Measurements from ENCODE around the gene C14orf119. TPM values are rescaled to one million over a fixed set of nuclear protein-coding genes. Genes with fewer than 3 reads are reported as not detected.

C14orf119 gene
- total RNA-seq, 1 experiment from 2014 or later: 39.6 TPM

DNA sequence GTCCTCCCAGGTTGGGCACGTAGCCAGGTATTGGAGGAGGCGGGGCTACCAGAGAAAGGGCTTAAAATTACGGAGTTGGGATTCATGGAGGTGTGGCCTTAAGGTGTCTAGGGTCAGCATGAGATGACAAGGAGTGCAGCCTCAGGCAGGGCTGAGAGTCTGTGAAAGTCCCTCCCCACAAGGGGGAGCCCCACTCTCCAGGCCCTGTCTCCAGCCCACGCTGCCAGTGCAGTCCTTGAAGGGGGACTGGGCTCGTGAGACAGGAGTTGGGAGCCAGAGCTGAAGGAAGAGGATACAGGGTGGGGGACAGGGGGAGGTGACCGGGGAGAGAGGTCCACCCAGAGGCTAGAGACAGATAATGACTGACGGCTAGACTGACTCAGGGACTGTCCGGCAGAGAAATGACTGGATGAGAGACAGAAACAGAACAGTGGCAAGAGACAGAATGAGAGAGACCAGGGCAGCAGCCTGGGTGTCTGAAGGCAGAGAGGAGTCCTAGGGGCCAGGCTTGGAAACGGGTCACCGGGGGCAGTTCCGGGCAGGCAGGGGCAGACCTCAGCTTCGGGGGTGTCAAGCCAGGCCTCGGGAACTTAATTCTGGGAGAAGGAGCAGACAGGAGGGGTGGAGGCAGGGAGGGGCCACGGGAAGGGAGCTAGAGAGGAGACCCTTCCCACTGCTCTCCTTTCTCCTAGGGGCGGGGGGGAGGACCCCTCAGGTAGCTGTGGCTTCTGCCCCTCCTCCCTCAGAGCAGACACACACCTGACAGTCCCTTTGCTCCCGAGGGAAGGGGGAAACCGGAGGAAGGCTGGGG is 39.0 kb upstream of the C14orf119 start:
- Mint-ChIP-seq H3K9me3 (ENCODE audit: unreplicated experiment) (no peaks in the 10 kb centered on the region), H3K36me3 (ENCODE audit: insufficient read depth, unreplicated experiment) (peaks cover 44% of the 10 kb centered on the region), H3K4me3 (ENCODE audit: unreplicated experiment) (peak overlapping the region; percentile 83), H3K27ac (ENCODE audit: low read depth, unreplicated experiment) (peak overlapping the region; percentile 63), H3K4me1 (ENCODE audit: insufficient read depth, unreplicated experiment) (peaks cover 29% of the 10 kb centered on the region), H3K27me3 (ENCODE audit: insufficient read depth, unreplicated experiment) (no peaks in the 10 kb centered on the region)
- POLR2A ChIA-PET: interaction anchor here (0.9 to 3.5 kb wide), 5 partner anchors 12 to 77 kb away, joined by 3 to 15 read pairs (median 5); no protein-coding TSS in a partner anchor
- no TSS peak for BruUV-seq (replicated peaks)
- CTCF ChIA-PET: interaction anchor here (0.6 to 16.3 kb wide), 20 partner anchors 9 to 616 kb away, joined by 3 to 620 read pairs (median 6); partner anchors contain the start of gene AJUBA
- TF ChIP-seq, protein P1, sequence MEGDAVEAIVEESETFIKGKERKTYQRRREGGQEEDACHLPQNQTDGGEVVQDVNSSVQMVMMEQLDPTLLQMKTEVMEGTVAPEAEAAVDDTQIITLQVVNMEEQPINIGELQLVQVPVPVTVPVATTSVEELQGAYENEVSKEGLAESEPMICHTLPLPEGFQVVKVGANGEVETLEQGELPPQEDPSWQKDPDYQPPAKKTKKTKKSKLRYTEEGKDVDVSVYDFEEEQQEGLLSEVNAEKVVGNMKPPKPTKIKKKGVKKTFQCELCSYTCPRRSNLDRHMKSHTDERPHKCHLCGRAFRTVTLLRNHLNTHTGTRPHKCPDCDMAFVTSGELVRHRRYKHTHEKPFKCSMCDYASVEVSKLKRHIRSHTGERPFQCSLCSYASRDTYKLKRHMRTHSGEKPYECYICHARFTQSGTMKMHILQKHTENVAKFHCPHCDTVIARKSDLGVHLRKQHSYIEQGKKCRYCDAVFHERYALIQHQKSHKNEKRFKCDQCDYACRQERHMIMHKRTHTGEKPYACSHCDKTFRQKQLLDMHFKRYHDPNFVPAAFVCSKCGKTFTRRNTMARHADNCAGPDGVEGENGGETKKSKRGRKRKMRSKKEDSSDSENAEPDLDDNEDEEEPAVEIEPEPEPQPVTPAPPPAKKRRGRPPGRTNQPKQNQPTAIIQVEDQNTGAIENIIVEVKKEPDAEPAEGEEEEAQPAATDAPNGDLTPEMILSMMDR (IDR thresholded peaks at IDR 0.05; ENCODE audit: unreplicated experiment): peak; percentile 60
- peak; percentile 74 for DNase-seq (ENCODE audit: unreplicated experiment)
- intact Hi-C loops (cut with micrococcal nuclease): loop anchor here (1.0 to 5.0 kb wide), 2 partner anchors 53 to 234 kb away; no protein-coding TSS in a partner anchor

DNA sequence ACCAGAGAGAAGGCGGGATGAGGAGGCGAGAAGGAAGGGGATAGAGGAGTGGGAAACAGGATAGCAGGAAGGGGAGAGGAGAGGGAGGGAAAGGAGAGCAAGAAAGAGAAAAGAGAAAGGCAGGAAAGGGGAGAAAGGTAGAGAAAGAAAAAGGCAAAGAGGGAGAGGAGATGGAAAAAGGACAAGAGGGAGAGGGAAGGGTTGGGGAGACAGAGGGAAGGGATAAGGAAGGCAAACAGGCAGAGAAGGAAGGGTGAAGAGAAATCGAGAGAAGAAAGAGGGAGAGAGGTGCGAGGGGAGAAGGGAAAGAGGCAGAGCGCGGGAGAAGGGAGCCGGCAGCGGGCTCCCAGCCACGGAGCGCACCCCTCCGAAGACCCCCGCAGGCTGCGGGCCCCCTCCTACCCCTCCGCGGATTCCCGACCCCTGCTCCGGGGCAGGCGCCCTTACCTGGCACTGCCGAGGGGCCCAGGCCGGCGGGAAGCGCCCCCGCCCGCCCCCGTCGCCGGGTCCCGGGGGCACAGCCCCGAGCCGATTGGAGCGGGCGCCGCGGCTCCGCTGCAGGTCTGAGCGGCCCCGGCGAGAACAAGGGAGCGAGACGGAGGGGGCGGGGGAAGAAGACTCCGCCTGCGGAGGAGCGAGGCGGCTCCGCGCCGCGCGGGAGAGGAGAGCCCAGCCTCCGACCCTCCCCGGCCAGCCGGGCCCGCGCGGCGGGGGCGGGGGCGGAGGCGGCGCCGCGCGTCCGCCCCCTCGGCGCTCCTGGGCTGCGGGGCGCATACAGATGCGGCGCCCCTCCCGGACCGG is 38.1 kb upstream of the C14orf119 start, which contains the start of gene CDH24:
TSS of gene CDH24 (minus strand) at position 565 of the 801 bp plus-strand sequence. CDS start 1,787 bp downstream, outside the sequence.
- Mint-ChIP-seq H3K27me3 (ENCODE audit: insufficient read depth, unreplicated experiment) (no peaks in the 10 kb centered on the region), H3K36me3 (ENCODE audit: insufficient read depth, unreplicated experiment) (peaks cover 52% of the 10 kb centered on the region), H3K4me3 (ENCODE audit: unreplicated experiment) (peak within 1 kb of the TSS; percentile 83), H3K27ac (ENCODE audit: low read depth, unreplicated experiment) (peak within 1 kb of the TSS; percentile 63), H3K4me1 (ENCODE audit: insufficient read depth, unreplicated experiment) (peaks cover 31% of the 10 kb centered on the region), H3K9me3 (ENCODE audit: unreplicated experiment) (no peaks in the 10 kb centered on the region)
- TF ChIP-seq, protein P1 (IDR thresholded peaks at IDR 0.05; ENCODE audit: unreplicated experiment): no peak
- BruUV-seq (replicated peaks): no TSS peak
- CTCF ChIA-PET: interaction anchor here (0.6 to 16.3 kb wide), 37 partner anchors 8 to 501 kb away, joined by 3 to 620 read pairs (median 5); partner anchors contain the start of genes ACIN1, AJUBA, C14orf119 and HAUS4
- POLR2A ChIA-PET: interaction anchor here (0.6 to 7.7 kb wide), 14 partner anchors 11 to 500 kb away, joined by 3 to 133 read pairs (median 8); partner anchors contain the start of genes ACIN1, AJUBA, C14orf119 and PRMT5
- intact Hi-C loops (cut with micrococcal nuclease): loop anchor here (1.0 to 5.0 kb wide), 2 partner anchors 52 to 235 kb away; no protein-coding TSS in a partner anchor
- DNase-seq (ENCODE audit: unreplicated experiment): peak; percentile 72

DNA sequence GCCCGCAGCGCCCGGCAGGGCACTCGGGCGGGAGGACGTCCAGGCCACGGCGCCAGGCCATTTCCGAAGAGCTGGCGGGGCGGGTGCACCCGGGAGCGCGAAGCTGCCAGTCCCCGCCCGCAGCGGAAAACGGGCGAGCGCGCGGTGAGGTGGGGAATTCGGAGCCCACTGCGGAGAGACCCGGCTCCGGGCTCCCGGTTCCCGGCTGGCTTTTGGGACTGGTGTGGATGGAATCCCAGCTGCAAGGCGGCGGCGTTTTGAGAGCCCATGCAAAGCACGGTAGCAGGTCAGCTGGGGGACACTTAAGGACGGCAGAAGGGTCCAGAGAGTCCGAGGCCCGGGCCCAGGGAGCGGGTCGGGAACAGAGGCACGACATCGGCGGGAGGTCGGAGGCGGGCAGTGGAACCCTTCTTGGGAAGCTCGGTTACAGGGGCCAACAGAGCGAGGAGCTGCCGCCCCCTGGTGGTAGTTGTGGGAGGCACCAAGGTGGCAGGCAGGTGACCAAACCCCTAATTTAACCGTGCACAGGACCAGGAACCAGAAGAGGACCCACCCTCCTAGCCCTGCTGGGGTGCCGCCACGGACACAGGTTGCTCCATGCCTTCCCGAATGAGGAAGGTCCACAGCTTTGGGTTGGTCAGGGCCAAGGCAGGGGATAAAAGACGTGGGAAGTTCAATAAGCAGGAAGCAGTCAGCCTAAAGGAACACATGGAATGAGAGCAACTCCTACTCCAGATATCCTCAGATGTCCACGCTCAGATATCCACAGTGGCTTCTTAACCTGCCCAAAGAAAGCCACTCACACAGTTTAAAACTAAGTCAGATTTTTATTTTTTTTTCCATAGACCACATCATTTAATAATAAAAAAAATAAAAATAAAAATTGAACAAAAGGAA is 37.3 kb upstream of the C14orf119 start:
- peak; percentile 90 for DNase-seq (ENCODE audit: unreplicated experiment)
- POLR2A ChIA-PET: interaction anchor here (0.6 to 7.7 kb wide), 19 partner anchors 11 to 501 kb away, joined by 3 to 133 read pairs (median 6); partner anchors contain the start of genes ACIN1, AJUBA, C14orf119 and PABPN1
- CTCF ChIA-PET: interaction anchor here (0.5 to 16.3 kb wide), 43 partner anchors 9 to 1300 kb away, joined by 3 to 620 read pairs (median 4); partner anchors contain the start of genes ACIN1, AJUBA, C14orf119 and HAUS4
- Mint-ChIP-seq H3K9me3 (ENCODE audit: unreplicated experiment) (no peaks in the 10 kb centered on the region), H3K4me3 (ENCODE audit: unreplicated experiment) (peak overlapping the region; percentile 83), H3K27me3 (ENCODE audit: insufficient read depth, unreplicated experiment) (no peaks in the 10 kb centered on the region), H3K4me1 (ENCODE audit: insufficient read depth, unreplicated experiment) (peaks cover 40% of the 10 kb centered on the region), H3K36me3 (ENCODE audit: insufficient read depth, unreplicated experiment) (peaks cover 60% of the 10 kb centered on the region), H3K27ac (ENCODE audit: low read depth, unreplicated experiment) (no peak overlapping the region)
- intact Hi-C loops (cut with micrococcal nuclease): loop anchor here (1.0 to 5.0 kb wide), 4 partner anchors 64 to 236 kb away; partner anchors contain the start of gene PRMT5
- BruUV-seq (replicated peaks): no TSS peak
- TF ChIP-seq, protein P1 (IDR thresholded peaks at IDR 0.05; ENCODE audit: unreplicated experiment): peak; percentile 94

All from MCF 10A (cell line).